WTC11 (cell line): ENCODE measurements around the gene CCDC170. TPM values are rescaled to one million over a fixed set of nuclear protein-coding genes. Genes with fewer than 3 reads are reported as not detected.

Experiments
- ATAC-seq: fragments of 200-7000 bp; cut with Tn5 transposase; 2 replicates; pipeline ENCODE4 v1.10.0; 2021; ENCODE audit warnings: mild to moderate bottlenecking, moderate library complexity
- CTCF ChIA-PET: fragments of 300-600 bp; sonication (Branson Sonifier 250); formaldehyde crosslinking; loops from one replicate; lab custom pipeline; 2021; ENCODE audit warnings: antibody characterized with exemption; lab: Charles Lee
- POLR2A ChIA-PET: fragments of 350-600 bp; sonication (Branson Sonifier 250); formaldehyde crosslinking; loops from one replicate; lab custom pipeline; 2021; ENCODE audit warnings: antibody characterized with exemption; lab: Charles Lee
- DNase-seq: peaks from one replicate; pipeline ENCODE4 v3.0.0; 2021; ENCODE audit warnings: low spot score
- H3K27ac Mint-ChIP-seq: 2 replicates; pipeline ENCODE4 v1.8.0; 2021; ENCODE audit warnings: mixed read lengths
- H3K27me3 Mint-ChIP-seq: 2 replicates; pipeline ENCODE4 v1.8.0; 2021; ENCODE audit warnings: low read depth, mild to moderate bottlenecking, moderate library complexity, mixed read lengths
- H3K36me3 Mint-ChIP-seq: 2 replicates; pipeline ENCODE4 v1.8.0; 2021; ENCODE audit warnings: mixed read lengths
- H3K4me1 Mint-ChIP-seq: 2 replicates; pipeline ENCODE4 v1.8.0; 2022; ENCODE audit warnings: mixed read lengths
- H3K4me3 Mint-ChIP-seq: 2 replicates; pipeline ENCODE4 v1.8.0; 2021; ENCODE audit warnings: mild to moderate bottlenecking, moderate library complexity, mixed read lengths
- H3K9me3 Mint-ChIP-seq: 2 replicates; pipeline ENCODE4 v1.8.0; 2021; ENCODE audit warnings: mixed read lengths
- ATF3 ChIP-seq: sonication (generic); formaldehyde crosslinking; conservative IDR thresholded peaks from 2 replicates; pipeline ENCODE4 v1.8.1; 2022; ENCODE audit warnings: mild to moderate bottlenecking, missing genetic modification reagents
- E2F4 ChIP-seq: sonication (generic); formaldehyde crosslinking; IDR thresholded peaks from 2 replicates; pipeline ENCODE4 v1.8.1; 2022; ENCODE audit warnings: low read depth, mild to moderate bottlenecking, moderate library complexity, missing genetic modification reagents, borderline replicate concordance
- E2F5 ChIP-seq: sonication (generic); formaldehyde crosslinking; IDR thresholded peaks from 2 replicates; pipeline ENCODE4 v1.8.1; 2022; ENCODE audit warnings: mild to moderate bottlenecking, moderate library complexity, missing genetic modification reagents
- EMX1 ChIP-seq: fragments of 250-450 bp; sonication (Bioruptor Pico); IDR thresholded peaks from 2 replicates; pipeline ENCODE4 v1.8.0; 2021; ENCODE audit warnings: mild to moderate bottlenecking
- ERG ChIP-seq: fragments of 250-450 bp; sonication (Bioruptor Pico); IDR thresholded peaks from 2 replicates; pipeline ENCODE4 v1.8.0; 2021; ENCODE audit warnings: mild to moderate bottlenecking
- ETV6 ChIP-seq: sonication (generic); formaldehyde crosslinking; IDR thresholded peaks from 2 replicates; pipeline ENCODE4 v1.8.1; 2022; ENCODE audit warnings: mild to moderate bottlenecking, missing genetic modification reagents
- FOXP1 ChIP-seq: sonication (generic); formaldehyde crosslinking; IDR thresholded peaks from 2 replicates; pipeline ENCODE4 v1.8.0; 2022; ENCODE audit warnings: missing genetic modification reagents, mild to moderate bottlenecking, moderate library complexity, borderline replicate concordance
- FOXP4 ChIP-seq: sonication (generic); formaldehyde crosslinking; IDR thresholded peaks from 2 replicates; pipeline ENCODE4 v1.8.0; 2022; ENCODE audit warnings: mild to moderate bottlenecking, missing genetic modification reagents
- HMGA2 ChIP-seq: fragments of 250-450 bp; sonication (Bioruptor Pico); IDR thresholded peaks from 2 replicates; pipeline ENCODE4 v1.4.0; 2021; ENCODE audit warnings: mild to moderate bottlenecking, moderate library complexity
- MAX ChIP-seq: sonication (generic); formaldehyde crosslinking; IDR thresholded peaks from 2 replicates; pipeline ENCODE4 v1.8.0; 2022; ENCODE audit warnings: mild to moderate bottlenecking, missing genetic modification reagents
- MLX ChIP-seq: sonication (generic); formaldehyde crosslinking; IDR thresholded peaks from 2 replicates; pipeline ENCODE4 v1.8.1; 2023; ENCODE audit warnings: mild to moderate bottlenecking, missing genetic modification reagents, moderate library complexity
- MYBL2 ChIP-seq: sonication (generic); formaldehyde crosslinking; IDR thresholded peaks from 2 replicates; pipeline ENCODE4 v1.8.1; 2023; ENCODE audit warnings: mild to moderate bottlenecking, moderate library complexity, missing genetic modification reagents
- NFE2L1 ChIP-seq: sonication (generic); formaldehyde crosslinking; IDR thresholded peaks from 2 replicates; pipeline ENCODE4 v1.8.1; 2023; ENCODE audit warnings: missing genetic modification reagents
- NR3C1 ChIP-seq: sonication (generic); formaldehyde crosslinking; conservative IDR thresholded peaks from 2 replicates; pipeline ENCODE4 v1.8.1; 2023; ENCODE audit warnings: low read depth, mild to moderate bottlenecking, missing genetic modification reagents
- OVOL2 ChIP-seq: fragments of 250-450 bp; sonication (Bioruptor Pico); IDR thresholded peaks from 2 replicates; pipeline ENCODE4 v1.9.0; 2021; ENCODE audit warnings: mild to moderate bottlenecking, borderline replicate concordance
- SOX15 ChIP-seq: fragments of 250-450 bp; sonication (Bioruptor Pico); IDR thresholded peaks from 2 replicates; pipeline ENCODE4 v1.9.0; 2021; ENCODE audit warnings: mild to moderate bottlenecking
- USF1 ChIP-seq: sonication (generic); formaldehyde crosslinking; IDR thresholded peaks from 2 replicates; pipeline ENCODE4 v1.8.0; 2022; ENCODE audit warnings: mild to moderate bottlenecking, missing genetic modification reagents
- ZBTB21 ChIP-seq: sonication (generic); formaldehyde crosslinking; IDR thresholded peaks from 2 replicates; pipeline ENCODE4 v1.8.1; 2023; ENCODE audit warnings: mild to moderate bottlenecking, missing genetic modification reagents, borderline replicate concordance
- ZNF121 ChIP-seq: sonication (generic); formaldehyde crosslinking; IDR thresholded peaks from 2 replicates; pipeline ENCODE4 v1.8.0; 2023; ENCODE audit warnings: missing genetic modification reagents
- ZNF232 ChIP-seq: sonication (generic); formaldehyde crosslinking; IDR thresholded peaks from 2 replicates; pipeline ENCODE4 v1.8.0; 2022; ENCODE audit warnings: mild to moderate bottlenecking, missing genetic modification reagents
- ZNF416 ChIP-seq: fragments of 250-450 bp; sonication (Bioruptor Pico); IDR thresholded peaks from 2 replicates; pipeline ENCODE4 v1.9.0; 2021; ENCODE audit warnings: mild to moderate bottlenecking, inconsistent platforms
- ZNF423 ChIP-seq: fragments of 250-450 bp; sonication (Bioruptor Pico); IDR thresholded peaks from 2 replicates; pipeline ENCODE4 v2.1.2; 2022; ENCODE audit warnings: mild to moderate bottlenecking, moderate library complexity
- total RNA-seq: library from RNA; stranded (reverse); gene quantifications from 3 replicates; pipeline ENCODE4 v1.2.3, GENCODE V29; 2021

Gene CCDC170
- total RNA-seq, 1 experiment from 2014 or later: 0.26 TPM

- no peak for TF ChIP-seq ERG
- TF ChIP-seq USF1 (CRISPR knock-in tag): no peak
- no peak for TF ChIP-seq ZNF423
- no peak for TF ChIP-seq FOXP4
- TF ChIP-seq ATF3 (CRISPR knock-in tag): no peak
- TF ChIP-seq E2F4 (CRISPR knock-in tag): no peak
Measured at GRCh38 chr6:151614630-151615029, 120.8 kb downstream of the CCDC170 start (continued).

- Mint-ChIP-seq H3K27ac (peak overlapping the region; percentile 96), H3K36me3 (peaks cover 4% of the 10 kb centered on the region; the same call in 1 of the 2 replicates), H3K9me3 (peaks cover 4% of the 10 kb centered on the region; the same call in 1 of the 2 replicates)
- POLR2A ChIA-PET: no interaction called here
- ATAC-seq: peak; percentile 87
- DNase-seq: no peak
- TF ChIP-seq E2F5 (CRISPR knock-in tag): no peak
- 0 out of 2 replicates have a peak, but pooled peaks have one; percentile 24 for TF ChIP-seq MAX (CRISPR knock-in tag)
- no peak for TF ChIP-seq ZNF423
- TF ChIP-seq, all 79 proteins: peak for 1
- CTCF ChIA-PET: interaction anchor here (0.6 to 1.9 kb wide), 5 partner anchors 26 to 686 kb away, joined by 3 to 10 read pairs (median 4); no protein-coding TSS in a partner anchor
- no peaks in the 10 kb centered on the region for H3K27me3 Mint-ChIP-seq
- peaks cover 49% of the 10 kb centered on the region for H3K4me1 Mint-ChIP-seq
- H3K4me3 Mint-ChIP-seq: peak overlapping the region; percentile 26; the same call in 1 of the 2 replicates
Measured at GRCh38 chr6:151616091-151616513, 122.3 kb downstream of the CCDC170 start.

- POLR2A ChIA-PET: no interaction called here
- H3K4me3 Mint-ChIP-seq: no peak overlapping the region
- peaks cover 49% of the 10 kb centered on the region for H3K4me1 Mint-ChIP-seq
- TF ChIP-seq OVOL2 (CRISPR knock-in tag) (no peak), MYBL2 (CRISPR knock-in tag) (no peak), ATF3 (CRISPR knock-in tag) (no peak), FOXP1 (CRISPR knock-in tag) (no peak), ZNF416 (CRISPR knock-in tag) (no peak), HMGA2 (no peak), NR3C1 (CRISPR knock-in tag) (no peak), SOX15 (CRISPR knock-in tag) (no peak), NFE2L1 (no peak), EMX1 (no peak), ETV6 (CRISPR knock-in tag) (no peak), MLX (CRISPR knock-in tag) (no peak), ZBTB21 (CRISPR knock-in tag) (no peak), ZNF121 (CRISPR knock-in tag) (no peak), ZNF232 (CRISPR knock-in tag) (no peak)
- peak overlapping the region; percentile 96; the same call in 1 of the 2 replicates for H3K27ac Mint-ChIP-seq
- H3K9me3 Mint-ChIP-seq: peaks cover 4% of the 10 kb centered on the region; the same call in 1 of the 2 replicates
- DNase-seq: no peak
- ATAC-seq: no peak; the same call in 1 of the 2 replicates
- H3K27me3 Mint-ChIP-seq: no peaks in the 10 kb centered on the region
- CTCF ChIA-PET: interaction anchor here (0.6 to 1.9 kb wide), 5 partner anchors 26 to 1017 kb away, joined by 3 to 10 read pairs (median 4); no protein-coding TSS in a partner anchor
- peaks cover 4% of the 10 kb centered on the region; the same call in 1 of the 2 replicates for H3K36me3 Mint-ChIP-seq
Measured at GRCh38 chr6:151616600-151616999, 122.8 kb downstream of the CCDC170 start.
